GM12878 (cell line): ENCODE results near the gene FASTK. TPM values are rescaled to one million over a fixed set of nuclear protein-coding genes. Genes with fewer than 3 reads are reported as not detected.

Experiments
- ATAC-seq: fragments of 200-7000 bp; cut with Tn5 transposase; 3 replicates; pipeline ENCODE4 v1.9.1; 2020; ENCODE audit warnings: mild to moderate bottlenecking, moderate library complexity
- BruUV-seq: library from RNA; stranded (reverse); fragments of 400-500 nt; replicated peaks from 2 replicates; lab custom pipeline; 2021; lab: Mats Ljungman, UMichigan
- CTCF ChIA-PET: fragments of 300-600 bp; sonication (Branson Sonifier 250); formaldehyde crosslinking; extraction: SDS; loops from one replicate; lab custom pipeline; 2021; ENCODE audit warnings: inconsistent platforms; lab: Yijun Ruan, JAX
- POLR2A ChIA-PET: fragments of 350-600 bp; formaldehyde crosslinking; extraction: SDS; loops from one replicate; lab custom pipeline; 2021; ENCODE audit warnings: inconsistent platforms; lab: Charles Lee
- RAD21 ChIA-PET: fragments of 300-600 bp; sonication (Branson Sonifier 250); formaldehyde crosslinking; loops from one replicate; lab custom pipeline; 2023; ENCODE audit warnings: antibody characterized with exemption; ENCODE audit not compliant: unreplicated experiment; lab: Charles Lee
- SMC1A ChIA-PET: fragments of 300-600 bp; sonication (Branson Sonifier 250); formaldehyde crosslinking; loops from one replicate; lab custom pipeline; 2023; ENCODE audit not compliant: unreplicated experiment, uncharacterized antibody; lab: Charles Lee
- DNase-seq: peaks from one replicate; pipeline ENCODE4 v3.0.0-alpha.2; 2011; ENCODE audit warnings: low read depth, low spot score
- FAIRE-seq: peaks from 3 replicates; lab custom pipeline; 2011; peaks lifted over from hg19 to GRCh38; lab: Jason Lieb, UNC
- H2AFZ ChIP-seq: 2 replicates; pipeline ENCODE4 v1.6.0; 2011; ENCODE audit warnings: low read depth, low read length, control low read depth; ENCODE audit not compliant: control insufficient read depth
- H3K27ac ChIP-seq: 2 replicates; pipeline ENCODE4 v1.5.1; 2011; ENCODE audit warnings: control low read depth; ENCODE audit not compliant: control insufficient read depth, insufficient read depth
- H3K27me3 ChIP-seq, 2 experiments: replicated peaks in 1 of 2; 2 replicates each; pipeline versions ENCODE4 v1.6.0 to v1.6.1; 2011; ENCODE audit warnings: low read length in 1 of 2; ENCODE audit not compliant: control insufficient read depth in 2 of 2, insufficient read depth in 2 of 2
- H3K36me3 ChIP-seq, 2 experiments: 2 replicates each; pipeline ENCODE4 v1.5.1; 2011; ENCODE audit warnings: low read length in 1 of 2; ENCODE audit not compliant: control insufficient read depth in 2 of 2, insufficient read depth in 2 of 2
- H3K4me1 ChIP-seq: 2 replicates; pipeline ENCODE4 v1.6.1; 2011; ENCODE audit warnings: mild to moderate bottlenecking, low read length, moderate library complexity, mixed read lengths; ENCODE audit not compliant: control insufficient read depth, insufficient read depth
- H3K4me2 ChIP-seq: 2 replicates; pipeline ENCODE4 v1.6.0; 2011; ENCODE audit warnings: control low read depth; ENCODE audit not compliant: control insufficient read depth, insufficient read depth
- H3K4me3 ChIP-seq: fragments of 200-600 bp; sonication (generic); 2 replicates; pipeline ENCODE4 v1.5.1; 2016
- H3K79me2 ChIP-seq: 2 replicates; pipeline ENCODE4 v1.6.0; 2011; ENCODE audit warnings: low read length; ENCODE audit not compliant: control insufficient read depth, insufficient read depth
- H3K9ac ChIP-seq: 2 replicates; pipeline ENCODE4 v1.8.0; 2011; ENCODE audit warnings: low read length, control low read depth, mixed read lengths; ENCODE audit not compliant: control insufficient read depth, insufficient read depth
- H3K9me3 ChIP-seq: replicated peaks from 3 replicates; pipeline ENCODE4 v1.5.1; 2011; ENCODE audit warnings: mild to moderate bottlenecking, low read length; ENCODE audit not compliant: control insufficient read depth, insufficient read depth
- H4K20me1 ChIP-seq: 2 replicates; pipeline ENCODE4 v1.6.0; 2011; ENCODE audit not compliant: control insufficient read depth, insufficient read depth
- BCL11A ChIP-seq: IDR thresholded peaks from 2 replicates; pipeline ENCODE4 v1.6.1; 2011; ENCODE audit warnings: low read depth, low read length
- EED ChIP-seq: sonication (generic); IDR thresholded peaks from 2 replicates; pipeline ENCODE4 v1.6.1; 2016; ENCODE audit warnings: antibody characterized with exemption, low read depth
- ETV6 ChIP-seq, 2 experiments: fragments of 450-650 bp in 1 of 2; IDR thresholded peaks in 1 of 2; conservative IDR thresholded peaks in 1 of 2; 2 replicates each; pipeline ENCODE4 v1.6.1; 2014; ENCODE audit warnings: antibody characterized with exemption in 1 of 2, borderline replicate concordance in 1 of 2, low read depth in 1 of 2, mild to moderate bottlenecking in 1 of 2, moderate library complexity in 1 of 2
- EZH2 ChIP-seq: IDR thresholded peaks from 2 replicates; pipeline ENCODE4 v1.6.1; 2012; ENCODE audit warnings: low read depth, mild to moderate bottlenecking, control low read depth, inconsistent platforms, low read length, borderline replicate concordance; ENCODE audit not compliant: control insufficient read depth
- FOXK2 ChIP-seq: fragments of 450-650 bp; IDR thresholded peaks from 2 replicates; pipeline ENCODE4 v1.6.1; 2017; ENCODE audit warnings: mild to moderate bottlenecking, moderate library complexity
- JUNB ChIP-seq: IDR thresholded peaks from 2 replicates; pipeline ENCODE4 v1.6.1; 2016; ENCODE audit warnings: antibody characterized with exemption, mild to moderate bottlenecking
- NR2F1 ChIP-seq: fragments of 450-650 bp; conservative IDR thresholded peaks from 2 replicates; pipeline ENCODE4 v1.6.1; 2017; ENCODE audit warnings: mild to moderate bottlenecking
- POU2F2 ChIP-seq: IDR thresholded peaks from 3 replicates; pipeline ENCODE4 v1.6.1; 2011; ENCODE audit warnings: low read depth, mild to moderate bottlenecking, low read length, borderline replicate concordance
- RAD51 ChIP-seq: fragments of 450-650 bp; IDR thresholded peaks from 2 replicates; pipeline ENCODE4 v1.6.1; 2016; ENCODE audit warnings: moderate library complexity, mild to moderate bottlenecking, inconsistent platforms
- TBL1XR1 ChIP-seq: IDR thresholded peaks from 2 replicates; pipeline ENCODE4 v1.6.1; 2012; ENCODE audit warnings: low read depth, low read length, improper control_type of control experiment
- TCF12 ChIP-seq: IDR thresholded peaks from 2 replicates; pipeline ENCODE4 v1.6.1; 2011; ENCODE audit warnings: low read depth, mild to moderate bottlenecking, low read length
- ZNF207 ChIP-seq: fragments of 450-650 bp; IDR thresholded peaks from 2 replicates; pipeline ENCODE4 v1.6.1; 2014; ENCODE audit warnings: antibody characterized with exemption, mild to moderate bottlenecking, borderline replicate concordance
- ZNF384 ChIP-seq: IDR thresholded peaks from 2 replicates; pipeline ENCODE4 v1.6.1; 2012; ENCODE audit warnings: low read depth, mild to moderate bottlenecking, low read length, improper control_type of control experiment, borderline replicate concordance
- WGBS: methylation state at CpG from one replicate; pipeline ENCODE4 v1.1.6; 2016; ENCODE audit warnings: low lambda C conversion rate; ENCODE audit not compliant: insufficient replicate concordance, insufficient coverage; ENCODE audit errors: missing lambda C conversion rate; 5-methylcytosine and 5-hydroxymethylcytosine counted together
- in situ Hi-C: fragments of 300-500 bp; cut with MboI; formaldehyde crosslinking; loops from 9 replicates; pipeline ENCODE4 v1.14.3; 2018; ENCODE audit warnings: mixed read lengths
- intact Hi-C: fragments of 100-400 bp; cut with micrococcal nuclease; formaldehyde crosslinking; loops from one replicate; pipeline ENCODE4 v1.14.2; 2022; ENCODE audit not compliant: unreplicated experiment
- polyA plus RNA-seq, 11 experiments: library from polyadenylated mRNA; depleted of rRNA in 4 of 11; unstranded in 6 of 11; stranded (reverse) in 5 of 11; fragments of >200 nt; fragmentation: Nextera tagmentation in 4 of 11; fragmentation: Illumina TruSeq in 1 of 11; extraction: Ambion mirVana in 4 of 11; extraction: Trizol in 1 of 11; gene quantifications; 1 replicate in 1 of 11; 2 replicates in 10 of 11; pipeline versions ENCODE4 v1.2.1 to v1.2.3, GENCODE V29; 2011 to 2016; ENCODE audit warnings: inconsistent platforms in 2 of 11, missing spikeins in 2 of 11, low read depth in 1 of 11
- total RNA-seq, 4 experiments: library from RNA; depleted of rRNA in 3 of 4; stranded (reverse); fragments of >200 nt in 3 of 4; fragmentation: Illumina TruSeq in 1 of 4; extraction: Trizol in 1 of 4; gene quantifications; 2 replicates each; pipeline versions ENCODE4 v1.2.1 to v1.2.3, GENCODE V29; 2013 to 2021
- TF ChIP-seq, protein P1 (sequence below), 3 experiments: IDR thresholded peaks in 2 of 3; conservative IDR thresholded peaks in 1 of 3; 2 replicates each; pipeline ENCODE4 v1.5.1; 2011; ENCODE audit warnings: low read depth in 3 of 3, low read length in 3 of 3, mild to moderate bottlenecking in 3 of 3, control low read depth in 2 of 3, moderate library complexity in 2 of 3, inconsistent platforms in 1 of 3, mixed read lengths in 1 of 3; ENCODE audit not compliant: control insufficient read depth in 2 of 3, insufficient read depth in 1 of 3; ENCODE audit errors: extremely low read depth in 1 of 3
- TF ChIP-seq, protein P2 (sequence below): IDR thresholded peaks from 2 replicates; pipeline ENCODE4 v1.6.1; 2012; ENCODE audit warnings: improper control_type of control experiment, low read depth, low read length; ENCODE audit not compliant: insufficient replicate concordance

Gene FASTK
- total and polyA plus RNA-seq, 10 of the 15 experiments (the other 5 are each of a cell fraction or from before 2014, with no cell fraction given): 0.19 to 102 (median 54.5) TPM

DNA sequence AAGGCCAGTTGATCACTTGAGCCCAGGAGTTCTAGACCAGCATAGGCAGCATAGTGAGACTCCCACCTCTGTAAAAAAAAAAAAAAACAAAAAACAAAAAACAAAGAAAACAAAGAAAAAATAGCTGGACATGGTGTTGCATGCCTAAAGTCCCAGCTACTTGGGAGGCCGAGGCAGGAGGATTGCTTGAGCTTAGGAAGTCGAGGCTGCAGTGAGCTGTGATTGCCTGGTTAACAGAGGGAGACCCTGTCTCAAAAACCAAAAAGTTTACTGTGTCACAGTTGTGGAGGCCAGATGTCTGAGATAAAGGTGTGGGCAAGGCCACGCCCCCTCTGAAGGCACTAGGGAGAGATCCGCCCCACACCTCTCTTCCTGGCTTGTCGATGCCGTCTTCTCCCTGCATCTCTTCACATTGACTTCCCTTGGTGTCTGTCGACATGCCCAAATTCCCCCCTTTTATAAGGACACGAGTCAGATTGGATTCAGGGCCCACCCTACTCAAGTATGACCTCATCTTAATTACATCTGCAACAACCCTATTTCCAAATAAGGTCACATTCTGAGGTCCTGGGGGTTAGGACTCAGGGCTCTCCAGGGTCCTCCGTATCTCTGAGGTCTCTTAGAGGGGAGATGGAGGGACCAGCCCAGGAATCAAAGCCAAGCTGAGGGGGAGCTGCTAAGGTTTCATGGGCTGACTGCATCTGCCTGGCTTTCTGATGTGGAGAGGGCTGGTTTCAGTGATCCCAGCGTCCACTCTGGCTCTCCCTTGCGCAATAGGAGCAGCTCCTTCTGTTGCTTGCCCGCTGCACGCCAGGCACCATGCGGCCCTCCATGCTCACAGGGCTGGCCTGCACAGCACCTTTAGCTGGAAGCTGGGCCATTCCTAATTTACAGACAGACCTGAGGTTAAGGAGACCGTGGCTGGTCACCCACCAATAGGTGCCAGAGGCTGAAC lies 28.8 kb upstream of the FASTK start:
- in situ Hi-C loops: no loop called here
- DNase-seq: no peak
- Histone ChIP-seq H3K4me2 (no peak overlapping the region), H4K20me1 (peaks cover 3% of the 10 kb centered on the region; the same call in 1 of the 2 replicates), H2AFZ (no peak overlapping the region), H3K27me3 (no peaks in the 10 kb centered on the region), H3K9me3 (no peaks in the 10 kb centered on the region), H3K36me3 (peaks cover 1 to 3% of the 10 kb centered on the region in 2 experiments; a peak in 2 of 4 replicates), H3K9ac (no peak overlapping the region), H3K4me1 (no peaks in the 10 kb centered on the region), H3K79me2 (no peaks in the 10 kb centered on the region; the same call in none of the 2 replicates), H3K4me3 (no peak overlapping the region), H3K27ac (no peak overlapping the region)
- ChIA-PET CTCF (interaction anchor here (0.7 to 3.8 kb wide), 11 partner anchors 15 to 211 kb away, joined by 3 to 31 read pairs (median 6); partner anchors contain the start of gene ABCB8), SMC1A (interaction anchor here (0.9 to 3.3 kb wide), 4 partner anchors 81 to 218 kb away, joined by 3 to 15 read pairs (median 3); partner anchors contain the start of gene ABCB8), RAD21 (interaction anchor here (1.0 to 1.3 kb wide), 2 partner anchors 16 to 81 kb away, joined by 3 to 4 read pairs; partner anchors contain the start of gene ABCB8), POLR2A (interaction anchor here (0.6 kb wide), 1 partner anchor 81 kb away, joined by 3 read pairs; no protein-coding TSS in a partner anchor)
- ATAC-seq: no peak
- TF ChIP-seq JUNB: no peak
- no peak for TF ChIP-seq BCL11A
- TF ChIP-seq NR2F1: no peak
- TF ChIP-seq FOXK2: no peak
- no peak for TF ChIP-seq TCF12
- TF ChIP-seq, protein P1, sequence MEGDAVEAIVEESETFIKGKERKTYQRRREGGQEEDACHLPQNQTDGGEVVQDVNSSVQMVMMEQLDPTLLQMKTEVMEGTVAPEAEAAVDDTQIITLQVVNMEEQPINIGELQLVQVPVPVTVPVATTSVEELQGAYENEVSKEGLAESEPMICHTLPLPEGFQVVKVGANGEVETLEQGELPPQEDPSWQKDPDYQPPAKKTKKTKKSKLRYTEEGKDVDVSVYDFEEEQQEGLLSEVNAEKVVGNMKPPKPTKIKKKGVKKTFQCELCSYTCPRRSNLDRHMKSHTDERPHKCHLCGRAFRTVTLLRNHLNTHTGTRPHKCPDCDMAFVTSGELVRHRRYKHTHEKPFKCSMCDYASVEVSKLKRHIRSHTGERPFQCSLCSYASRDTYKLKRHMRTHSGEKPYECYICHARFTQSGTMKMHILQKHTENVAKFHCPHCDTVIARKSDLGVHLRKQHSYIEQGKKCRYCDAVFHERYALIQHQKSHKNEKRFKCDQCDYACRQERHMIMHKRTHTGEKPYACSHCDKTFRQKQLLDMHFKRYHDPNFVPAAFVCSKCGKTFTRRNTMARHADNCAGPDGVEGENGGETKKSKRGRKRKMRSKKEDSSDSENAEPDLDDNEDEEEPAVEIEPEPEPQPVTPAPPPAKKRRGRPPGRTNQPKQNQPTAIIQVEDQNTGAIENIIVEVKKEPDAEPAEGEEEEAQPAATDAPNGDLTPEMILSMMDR (IDR thresholded peaks at IDR 0.05 in 2 of 3, conservative IDR thresholded peaks at IDR 0.05 in 1 of 3; ENCODE audit: control insufficient read depth in 2 of 3, extremely low read depth in 1 of 3, insufficient read depth in 1 of 3, low read depth in 3 of 3, low read length in 3 of 3): no peak
- TF ChIP-seq, protein P2, sequence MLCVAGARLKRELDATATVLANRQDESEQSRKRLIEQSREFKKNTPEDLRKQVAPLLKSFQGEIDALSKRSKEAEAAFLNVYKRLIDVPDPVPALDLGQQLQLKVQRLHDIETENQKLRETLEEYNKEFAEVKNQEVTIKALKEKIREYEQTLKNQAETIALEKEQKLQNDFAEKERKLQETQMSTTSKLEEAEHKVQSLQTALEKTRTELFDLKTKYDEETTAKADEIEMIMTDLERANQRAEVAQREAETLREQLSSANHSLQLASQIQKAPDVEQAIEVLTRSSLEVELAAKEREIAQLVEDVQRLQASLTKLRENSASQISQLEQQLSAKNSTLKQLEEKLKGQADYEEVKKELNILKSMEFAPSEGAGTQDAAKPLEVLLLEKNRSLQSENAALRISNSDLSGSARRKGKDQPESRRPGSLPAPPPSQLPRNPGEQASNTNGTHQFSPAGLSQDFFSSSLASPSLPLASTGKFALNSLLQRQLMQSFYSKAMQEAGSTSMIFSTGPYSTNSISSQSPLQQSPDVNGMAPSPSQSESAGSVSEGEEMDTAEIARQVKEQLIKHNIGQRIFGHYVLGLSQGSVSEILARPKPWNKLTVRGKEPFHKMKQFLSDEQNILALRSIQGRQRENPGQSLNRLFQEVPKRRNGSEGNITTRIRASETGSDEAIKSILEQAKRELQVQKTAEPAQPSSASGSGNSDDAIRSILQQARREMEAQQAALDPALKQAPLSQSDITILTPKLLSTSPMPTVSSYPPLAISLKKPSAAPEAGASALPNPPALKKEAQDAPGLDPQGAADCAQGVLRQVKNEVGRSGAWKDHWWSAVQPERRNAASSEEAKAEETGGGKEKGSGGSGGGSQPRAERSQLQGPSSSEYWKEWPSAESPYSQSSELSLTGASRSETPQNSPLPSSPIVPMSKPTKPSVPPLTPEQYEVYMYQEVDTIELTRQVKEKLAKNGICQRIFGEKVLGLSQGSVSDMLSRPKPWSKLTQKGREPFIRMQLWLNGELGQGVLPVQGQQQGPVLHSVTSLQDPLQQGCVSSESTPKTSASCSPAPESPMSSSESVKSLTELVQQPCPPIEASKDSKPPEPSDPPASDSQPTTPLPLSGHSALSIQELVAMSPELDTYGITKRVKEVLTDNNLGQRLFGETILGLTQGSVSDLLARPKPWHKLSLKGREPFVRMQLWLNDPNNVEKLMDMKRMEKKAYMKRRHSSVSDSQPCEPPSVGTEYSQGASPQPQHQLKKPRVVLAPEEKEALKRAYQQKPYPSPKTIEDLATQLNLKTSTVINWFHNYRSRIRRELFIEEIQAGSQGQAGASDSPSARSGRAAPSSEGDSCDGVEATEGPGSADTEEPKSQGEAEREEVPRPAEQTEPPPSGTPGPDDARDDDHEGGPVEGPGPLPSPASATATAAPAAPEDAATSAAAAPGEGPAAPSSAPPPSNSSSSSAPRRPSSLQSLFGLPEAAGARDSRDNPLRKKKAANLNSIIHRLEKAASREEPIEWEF: no peak
- no peak for TF ChIP-seq EED
- no peak for TF ChIP-seq POU2F2
- TF ChIP-seq ZNF207: no peak
- no peak for TF ChIP-seq ETV6 (conservative IDR thresholded peaks at IDR 0.05 in 1 of 2, IDR thresholded peaks at IDR 0.05 in 1 of 2; ENCODE audit: borderline replicate concordance in 1 of 2, low read depth in 1 of 2)
- no peak for TF ChIP-seq TBL1XR1
- TF ChIP-seq RAD51: no peak
- TF ChIP-seq EZH2: no peak
- no peak for TF ChIP-seq ZNF384
- no TSS peak for BruUV-seq
- intact Hi-C loops: loop anchor here (2.0 to 5.0 kb wide), 5 partner anchors 21 to 211 kb away; partner anchors contain the start of genes ABCB8 and SLC4A2
- no peak for FAIRE-seq
- WGBS: 70% methylated on average over 15 of the region's 15 CpGs
